Neural cell (in vitro differentiated cells): Measurements from ENCODE around the gene SLC44A5. TPM values are rescaled to one million over a fixed set of nuclear protein-coding genes. Genes with fewer than 3 reads are reported as not detected.

Experiments
- H2AFZ ChIP-seq: fragments of 200-600, 300-800 bp; sonication (generic), shearing (Covaris generic); 2 replicates; pipeline ENCODE4 v1.6.0; 2014; ENCODE audit warnings: low read depth, mild to moderate bottlenecking, antibody characterized with exemption, low read length, moderate library complexity
- H3F3A ChIP-seq: fragments of 200-600 bp; shearing (Covaris generic); 2 replicates; pipeline ENCODE4 v1.6.1; 2016; ENCODE audit warnings: mild to moderate bottlenecking, moderate library complexity, mixed read lengths, antibody characterized with exemption, low read length; ENCODE audit not compliant: insufficient read depth, poor library complexity, severe bottlenecking
- H3K27ac ChIP-seq: fragments of 200-600, 300-800 bp; sonication (generic), shearing (Covaris generic); 2 replicates; pipeline ENCODE4 v1.5.1; 2014; ENCODE audit warnings: mild to moderate bottlenecking, low read length, moderate library complexity
- H3K27me3 ChIP-seq: fragments of 300-800, 200-600 bp; sonication (generic), shearing (Covaris generic); 2 replicates; pipeline ENCODE4 v1.6.0; 2014; ENCODE audit warnings: mild to moderate bottlenecking, low read depth, low read length, moderate library complexity; ENCODE audit not compliant: insufficient read depth
- H3K36me3 ChIP-seq: fragments of 300-800, 200-600 bp; sonication (generic), shearing (Covaris generic); 2 replicates; pipeline ENCODE4 v1.5.1; 2014; ENCODE audit warnings: mild to moderate bottlenecking, antibody characterized with exemption, low read length, moderate library complexity; ENCODE audit not compliant: insufficient read depth
- H3K4me2 ChIP-seq: fragments of 300-800, 200-600 bp; sonication (generic), shearing (Covaris generic); 2 replicates; pipeline ENCODE4 v1.6.0; 2014; ENCODE audit warnings: mild to moderate bottlenecking, low read length
- H3K4me3 ChIP-seq: fragments of 300-800, 200-600 bp; sonication (generic), shearing (Covaris generic); 2 replicates; pipeline ENCODE4 v1.5.1; 2014; ENCODE audit warnings: mild to moderate bottlenecking, low read length, moderate library complexity
- H3K79me2 ChIP-seq: fragments of 200-600 bp; shearing (Covaris generic); replicated peaks from 2 replicates; pipeline ENCODE4 v1.6.0; 2014; ENCODE audit warnings: mild to moderate bottlenecking, low read length, moderate library complexity; ENCODE audit not compliant: insufficient read depth
- H3K9ac ChIP-seq: fragments of 300-800, 200-600 bp; sonication (generic), shearing (Covaris generic); 2 replicates; pipeline ENCODE4 v1.6.1; 2016; ENCODE audit warnings: mild to moderate bottlenecking, low read length, mixed read lengths
- H3K9me2 ChIP-seq: fragments of 200-600 bp; shearing (Covaris generic); 2 replicates; pipeline ENCODE4 v1.6.1; 2016; ENCODE audit warnings: mild to moderate bottlenecking, low read length, mixed read lengths; ENCODE audit not compliant: insufficient read depth
- H3K9me3 ChIP-seq: fragments of 200-600, 300-800 bp; sonication (generic), shearing (Covaris generic); 2 replicates; pipeline ENCODE4 v1.6.1; 2016; ENCODE audit warnings: mild to moderate bottlenecking, mixed run types, low read length, moderate library complexity, mixed read lengths
- H4K20me1 ChIP-seq: fragments of 200-600 bp; shearing (Covaris generic); 2 replicates; pipeline ENCODE4 v1.6.1; 2016; ENCODE audit warnings: mild to moderate bottlenecking, mixed run types; ENCODE audit not compliant: insufficient read depth
- CTCF ChIP-seq: fragments of 450-650 bp; IDR thresholded peaks from 2 replicates; pipeline ENCODE4 v1.5.1; 2014; ENCODE audit warnings: antibody characterized with exemption, mild to moderate bottlenecking, moderate library complexity; ENCODE audit not compliant: poor library complexity, severe bottlenecking
- EP300 ChIP-seq: fragments of 450-650 bp; conservative IDR thresholded peaks from 2 replicates; pipeline ENCODE4 v1.6.1; 2014; ENCODE audit warnings: antibody characterized with exemption, mild to moderate bottlenecking, moderate library complexity; ENCODE audit not compliant: poor library complexity, severe bottlenecking
- EZH2 ChIP-seq: fragments of 200-600, 300-800 bp; shearing (Covaris generic), sonication (generic); IDR thresholded peaks from 2 replicates; pipeline ENCODE4 v1.6.1; 2014; ENCODE audit warnings: antibody characterized with exemption, low read length, borderline replicate concordance, mild to moderate bottlenecking; ENCODE audit not compliant: insufficient read depth, poor library complexity, severe bottlenecking
- MXI1 ChIP-seq: fragments of 450-650 bp; conservative IDR thresholded peaks from 2 replicates; pipeline ENCODE4 v1.6.1; 2014; ENCODE audit warnings: antibody characterized with exemption, mild to moderate bottlenecking; ENCODE audit not compliant: poor library complexity, severe bottlenecking
- POLR2AphosphoS5 ChIP-seq: IDR thresholded peaks from 2 replicates; pipeline ENCODE4 v1.6.1; 2012
- RAD21 ChIP-seq: fragments of 450-650 bp; conservative IDR thresholded peaks from 2 replicates; pipeline ENCODE4 v1.6.1; 2014; ENCODE audit warnings: antibody characterized with exemption, mild to moderate bottlenecking, moderate library complexity
- REST ChIP-seq: IDR thresholded peaks from 2 replicates; pipeline ENCODE4 v1.6.1; 2012; ENCODE audit warnings: borderline replicate concordance
- SMC3 ChIP-seq: fragments of 450-650 bp; conservative IDR thresholded peaks from 2 replicates; pipeline ENCODE4 v1.6.1; 2014; ENCODE audit warnings: antibody characterized with exemption, mild to moderate bottlenecking, moderate library complexity; ENCODE audit not compliant: poor library complexity
- TAF1 ChIP-seq: IDR thresholded peaks from 2 replicates; pipeline ENCODE4 v1.6.1; 2012; ENCODE audit warnings: low read depth
- polyA plus RNA-seq: library from polyadenylated mRNA; depleted of rRNA; stranded (reverse); fragments of >200 nt; gene quantifications from 2 replicates; pipeline ENCODE4 v1.2.3, GENCODE V29; 2014

SLC44A5 gene
- polyA plus RNA-seq, 1 donor from 2014 or later = 53.0 TPM

- no peaks in the 10 kb centered on the region for H4K20me1 ChIP-seq
- H3K9ac ChIP-seq = no peak overlapping the region
- no peaks in the 10 kb centered on the region for H3K36me3 ChIP-seq
- no peaks in the 10 kb centered on the region for H3F3A ChIP-seq
- H3K9me2 ChIP-seq = no peaks in the 10 kb centered on the region
- no peaks in the 10 kb centered on the region for H3K27me3 ChIP-seq
- no peak overlapping the region for H3K4me3 ChIP-seq
- no peak overlapping the region for H2AFZ ChIP-seq
- no peak for TF ChIP-seq EZH2
- no peak for TF ChIP-seq TAF1
- no peak for TF ChIP-seq REST
- no peak for TF ChIP-seq EP300
- TF ChIP-seq RAD21 = no peak
- TF ChIP-seq SMC3 = no peak
- no peak for TF ChIP-seq MXI1
- TF ChIP-seq CTCF = no peak
- TF ChIP-seq POLR2AphosphoS5 = no peak
- H3K27ac ChIP-seq = no peak overlapping the region
- peaks cover 3% of the 10 kb centered on the region for H3K9me3 ChIP-seq
- H3K79me2 ChIP-seq = no peaks in the 10 kb centered on the region
- no peak overlapping the region for H3K4me2 ChIP-seq
These were observed 107.5 kb downstream of the SLC44A5 start for GRCh38 chr1:75503221-75503974.

- Histone ChIP-seq H3K27me3 (no peaks in the 10 kb centered on the region), H3K36me3 (no peaks in the 10 kb centered on the region), H3K9ac (no peak overlapping the region), H3K9me3 (peaks cover 3% of the 10 kb centered on the region), H3K79me2 (no peaks in the 10 kb centered on the region), H3F3A (no peaks in the 10 kb centered on the region), H3K4me2 (no peak overlapping the region), H2AFZ (no peak overlapping the region), H3K9me2 (no peaks in the 10 kb centered on the region), H4K20me1 (no peaks in the 10 kb centered on the region), H3K27ac (no peak overlapping the region), H3K4me3 (no peak overlapping the region)
- TF ChIP-seq SMC3 = no peak
- TF ChIP-seq TAF1 = no peak
- TF ChIP-seq MXI1 = no peak
- no peak for TF ChIP-seq RAD21
- no peak for TF ChIP-seq EZH2
- TF ChIP-seq CTCF = no peak
- TF ChIP-seq EP300 = no peak
- TF ChIP-seq REST = no peak
- TF ChIP-seq POLR2AphosphoS5 = no peak
These were observed 108.1 kb downstream of the SLC44A5 start for GRCh38 chr1:75502776-75503175.
